Thyroid gland (tissue), 4 donors: Measurements from ENCODE around the gene GOLGA5.

Experiments
- POLR2A ChIP-seq, 2 donors: fragments of 450-650 bp; IDR thresholded peaks; one replicate each; pipeline ENCODE4 v1.6.1; 2017; ENCODE audit warnings: antibody characterized with exemption in 2 of 2, mild to moderate bottlenecking in 2 of 2, moderate library complexity in 1 of 2
- TF ChIP-seq, protein P1 (sequence below), 6 experiments: fragments of 200-600 bp in 3 of 6; fragments of 450-650 bp in 3 of 6; sonication (generic) in 3 of 6; IDR thresholded peaks; one replicate each; pipeline ENCODE4 v1.5.1; 2016 to 2019; ENCODE audit warnings: antibody characterized with exemption in 6 of 6, mild to moderate bottlenecking in 2 of 6, inconsistent platforms in 1 of 6, moderate library complexity in 1 of 6

DNA sequence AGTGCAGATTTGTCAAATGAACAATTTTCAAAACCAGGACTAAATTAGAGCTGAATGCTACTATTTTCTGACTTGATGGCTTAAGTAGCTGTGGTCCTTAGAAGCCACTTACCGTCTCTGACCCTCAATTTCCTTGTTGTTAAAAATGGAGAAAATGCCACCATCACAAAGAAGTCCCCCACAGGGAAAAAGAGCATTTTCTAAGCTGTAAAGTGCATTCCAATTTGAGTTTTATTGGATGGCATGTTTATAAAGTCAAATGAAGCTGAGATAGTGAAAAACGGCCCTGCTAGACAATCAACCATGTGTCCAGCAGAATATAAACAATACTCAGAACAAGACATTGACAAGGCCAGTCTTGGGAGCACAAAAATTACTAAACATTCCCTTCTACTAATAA is 53.6 kb downstream of the GOLGA5 start:
- TF ChIP-seq, protein P1, sequence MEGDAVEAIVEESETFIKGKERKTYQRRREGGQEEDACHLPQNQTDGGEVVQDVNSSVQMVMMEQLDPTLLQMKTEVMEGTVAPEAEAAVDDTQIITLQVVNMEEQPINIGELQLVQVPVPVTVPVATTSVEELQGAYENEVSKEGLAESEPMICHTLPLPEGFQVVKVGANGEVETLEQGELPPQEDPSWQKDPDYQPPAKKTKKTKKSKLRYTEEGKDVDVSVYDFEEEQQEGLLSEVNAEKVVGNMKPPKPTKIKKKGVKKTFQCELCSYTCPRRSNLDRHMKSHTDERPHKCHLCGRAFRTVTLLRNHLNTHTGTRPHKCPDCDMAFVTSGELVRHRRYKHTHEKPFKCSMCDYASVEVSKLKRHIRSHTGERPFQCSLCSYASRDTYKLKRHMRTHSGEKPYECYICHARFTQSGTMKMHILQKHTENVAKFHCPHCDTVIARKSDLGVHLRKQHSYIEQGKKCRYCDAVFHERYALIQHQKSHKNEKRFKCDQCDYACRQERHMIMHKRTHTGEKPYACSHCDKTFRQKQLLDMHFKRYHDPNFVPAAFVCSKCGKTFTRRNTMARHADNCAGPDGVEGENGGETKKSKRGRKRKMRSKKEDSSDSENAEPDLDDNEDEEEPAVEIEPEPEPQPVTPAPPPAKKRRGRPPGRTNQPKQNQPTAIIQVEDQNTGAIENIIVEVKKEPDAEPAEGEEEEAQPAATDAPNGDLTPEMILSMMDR (IDR thresholded peaks at IDR 0.05) = no peak
- no peak for TF ChIP-seq POLR2A (IDR thresholded peaks at IDR 0.05)
